Measurements from ENCODE around the gene TMEM247. TPM values are rescaled to one million over a fixed set of nuclear protein-coding genes. Genes with fewer than 3 reads are reported as not detected.

Gene TMEM247
- total RNA-seq, 1 donor from 2014 or later, result not detected

DNA sequence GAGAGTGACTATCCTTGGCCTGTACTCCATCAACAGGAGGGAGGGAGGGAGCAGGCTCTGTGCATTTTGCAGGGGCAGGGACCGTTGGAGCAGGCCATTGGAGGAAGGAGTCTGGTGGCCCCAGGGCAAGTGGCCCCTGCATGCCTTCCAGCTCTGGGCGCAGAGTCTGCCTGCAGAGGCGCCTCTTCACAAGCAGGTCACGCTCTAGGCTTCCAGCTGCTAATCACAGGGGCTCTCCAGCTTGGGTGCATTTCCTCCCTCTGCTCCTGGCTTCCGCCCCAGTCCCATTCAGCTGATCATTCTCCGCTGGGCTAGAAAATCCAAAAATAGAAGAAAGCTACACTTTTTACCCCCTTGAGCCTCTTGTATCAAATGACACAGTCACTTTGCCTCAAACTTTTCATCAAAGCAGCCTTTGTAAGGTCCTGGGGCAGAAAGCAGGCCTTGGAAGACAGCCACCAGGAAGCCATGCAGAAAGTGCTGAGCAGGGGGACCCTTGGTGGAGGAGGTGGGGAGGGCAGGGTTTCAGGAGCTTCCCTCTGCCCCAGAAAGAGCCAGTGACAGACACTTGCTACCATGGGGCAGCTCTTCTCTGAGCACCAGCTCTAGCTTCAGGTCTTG lies 11.3 kb downstream of the TMEM247 start:
- TF ChIP-seq, protein P1, sequence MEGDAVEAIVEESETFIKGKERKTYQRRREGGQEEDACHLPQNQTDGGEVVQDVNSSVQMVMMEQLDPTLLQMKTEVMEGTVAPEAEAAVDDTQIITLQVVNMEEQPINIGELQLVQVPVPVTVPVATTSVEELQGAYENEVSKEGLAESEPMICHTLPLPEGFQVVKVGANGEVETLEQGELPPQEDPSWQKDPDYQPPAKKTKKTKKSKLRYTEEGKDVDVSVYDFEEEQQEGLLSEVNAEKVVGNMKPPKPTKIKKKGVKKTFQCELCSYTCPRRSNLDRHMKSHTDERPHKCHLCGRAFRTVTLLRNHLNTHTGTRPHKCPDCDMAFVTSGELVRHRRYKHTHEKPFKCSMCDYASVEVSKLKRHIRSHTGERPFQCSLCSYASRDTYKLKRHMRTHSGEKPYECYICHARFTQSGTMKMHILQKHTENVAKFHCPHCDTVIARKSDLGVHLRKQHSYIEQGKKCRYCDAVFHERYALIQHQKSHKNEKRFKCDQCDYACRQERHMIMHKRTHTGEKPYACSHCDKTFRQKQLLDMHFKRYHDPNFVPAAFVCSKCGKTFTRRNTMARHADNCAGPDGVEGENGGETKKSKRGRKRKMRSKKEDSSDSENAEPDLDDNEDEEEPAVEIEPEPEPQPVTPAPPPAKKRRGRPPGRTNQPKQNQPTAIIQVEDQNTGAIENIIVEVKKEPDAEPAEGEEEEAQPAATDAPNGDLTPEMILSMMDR (IDR thresholded peaks at IDR 0.05; ENCODE audit: insufficient read depth, low read length, poor library complexity, severe bottlenecking), result no peak
- Histone ChIP-seq H3K36me3 (ENCODE audit: control insufficient read depth, insufficient read depth, low read length) (no peaks in the 10 kb centered on the region), H3K4me3 (ENCODE audit: low read depth, low read length) (no peak overlapping the region), H3K27me3 (ENCODE audit: control insufficient read depth, insufficient read depth, low read length) (no peaks in the 10 kb centered on the region)
- DNase-seq (ENCODE audit: low read depth), result no peak

DNA sequence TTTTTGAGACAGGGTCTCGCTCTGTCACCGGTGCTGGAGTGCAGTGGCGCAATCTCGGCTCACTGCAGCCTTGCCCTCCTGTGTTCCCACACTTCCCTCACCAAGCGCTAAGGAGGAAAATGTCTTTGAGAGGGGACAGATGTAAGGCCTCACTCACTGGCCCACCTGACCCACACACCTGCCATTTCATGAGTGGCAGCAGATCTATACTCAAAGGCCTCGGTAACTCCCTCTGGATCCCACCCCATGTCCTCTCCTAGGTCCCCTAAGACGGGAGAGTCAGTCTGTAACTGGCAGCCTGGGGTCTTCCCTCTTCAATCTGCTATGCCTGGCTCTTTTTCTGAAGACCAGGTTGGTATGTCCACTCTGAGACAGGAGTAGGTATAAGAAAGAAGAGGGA lies 12.9 kb downstream of the TMEM247 start:
- no peak overlapping the region for H3K4me3 ChIP-seq (ENCODE audit: low read depth, low read length)
- no peak for DNase-seq (ENCODE audit: low read depth)
- no peaks in the 10 kb centered on the region for H3K36me3 ChIP-seq (ENCODE audit: control insufficient read depth, insufficient read depth, low read length)
- H3K27me3 ChIP-seq (ENCODE audit: control insufficient read depth, insufficient read depth, low read length), result peaks cover under 1% of the 10 kb centered on the region
- TF ChIP-seq, protein P1 (IDR thresholded peaks at IDR 0.05; ENCODE audit: insufficient read depth, low read length, poor library complexity, severe bottlenecking), result no peak

DNA sequence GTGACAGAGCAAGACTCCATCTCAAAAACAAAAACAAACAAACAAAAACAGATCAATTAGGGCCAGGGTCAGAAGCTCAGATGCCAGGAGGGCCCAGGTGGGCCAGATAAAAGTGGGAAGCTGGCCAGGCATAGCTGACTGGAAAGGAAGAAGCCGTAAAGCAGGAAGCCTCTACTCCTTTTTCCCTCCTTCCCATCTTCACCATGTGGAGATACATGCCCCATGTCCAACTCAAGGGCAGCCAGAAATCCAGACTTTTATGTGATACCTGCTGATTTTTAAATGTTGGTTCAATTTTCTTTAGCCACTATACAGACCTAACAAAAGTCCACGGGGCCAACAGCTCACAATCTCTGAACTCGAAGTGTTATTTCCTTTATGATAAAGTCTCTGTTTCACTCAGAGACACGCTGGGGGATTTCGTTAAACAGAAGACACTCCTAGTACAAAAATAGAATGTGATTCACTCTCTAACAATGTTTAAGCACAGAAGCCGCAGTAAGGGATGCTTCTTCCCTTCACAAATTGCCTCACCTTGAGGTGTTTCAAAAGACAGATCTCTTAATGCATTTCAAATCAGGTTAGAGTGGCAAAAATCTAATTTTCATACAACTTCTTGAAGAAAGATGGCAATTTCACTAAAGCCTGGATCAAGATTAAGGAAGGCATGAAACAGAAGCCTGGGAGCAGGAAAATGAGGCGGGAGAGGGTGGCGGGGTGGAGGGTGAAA lies 14.0 kb downstream of the TMEM247 start:
- DNase-seq (ENCODE audit: low read depth), result no peak
- Histone ChIP-seq H3K36me3 (ENCODE audit: control insufficient read depth, insufficient read depth, low read length) (no peaks in the 10 kb centered on the region), H3K4me3 (ENCODE audit: low read depth, low read length) (no peak overlapping the region), H3K27me3 (ENCODE audit: control insufficient read depth, insufficient read depth, low read length) (peaks cover 5% of the 10 kb centered on the region)
- TF ChIP-seq, protein P1 (IDR thresholded peaks at IDR 0.05; ENCODE audit: insufficient read depth, low read length, poor library complexity, severe bottlenecking), result no peak

DNA sequence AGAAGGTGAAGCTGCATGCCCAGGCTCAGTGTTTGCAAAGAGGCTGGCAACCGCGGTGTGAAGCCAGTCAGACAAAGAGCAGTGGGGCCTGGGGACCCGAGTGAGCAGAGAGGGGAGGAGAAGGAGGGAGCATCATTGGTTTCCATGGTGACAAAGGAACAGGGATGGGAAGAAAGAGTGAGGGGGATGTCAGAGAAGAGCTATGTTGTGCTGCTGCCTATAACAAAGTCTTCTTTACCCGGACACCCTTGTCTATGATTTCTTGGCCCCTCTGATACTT lies 14.5 kb downstream of the TMEM247 start:
- no peak overlapping the region for H3K4me3 ChIP-seq (ENCODE audit: low read depth, low read length)
- H3K36me3 ChIP-seq (ENCODE audit: control insufficient read depth, insufficient read depth, low read length), result no peaks in the 10 kb centered on the region
- no peak for DNase-seq (ENCODE audit: low read depth)
- TF ChIP-seq, protein P1 (IDR thresholded peaks at IDR 0.05; ENCODE audit: insufficient read depth, low read length, poor library complexity, severe bottlenecking), result no peak
- peaks cover 5% of the 10 kb centered on the region for H3K27me3 ChIP-seq (ENCODE audit: control insufficient read depth, insufficient read depth, low read length)

DNA sequence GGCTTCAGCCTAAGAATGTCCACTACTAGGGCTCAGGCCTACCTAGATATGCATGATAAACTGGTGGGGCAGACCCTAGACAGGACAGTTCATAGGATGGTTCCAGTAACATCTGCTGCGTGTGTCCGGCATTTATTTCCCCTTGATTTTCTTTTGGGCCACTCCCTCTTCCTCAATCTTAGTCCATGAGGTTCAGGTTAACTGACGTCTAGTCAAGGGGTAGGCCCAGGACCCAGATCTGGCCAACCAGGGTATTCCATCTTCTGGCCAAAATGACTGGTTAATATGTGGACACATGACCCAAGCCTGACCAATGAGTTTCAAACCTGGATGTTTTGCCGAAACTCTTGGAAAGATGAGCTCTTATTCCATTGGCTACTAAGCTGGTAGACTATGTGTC lies 15.2 kb downstream of the TMEM247 start:
- Histone ChIP-seq H3K4me3 (ENCODE audit: low read depth, low read length) (no peak overlapping the region), H3K27me3 (ENCODE audit: control insufficient read depth, insufficient read depth, low read length) (peaks cover 5% of the 10 kb centered on the region), H3K36me3 (ENCODE audit: control insufficient read depth, insufficient read depth, low read length) (no peaks in the 10 kb centered on the region)
- DNase-seq (ENCODE audit: low read depth), result no peak
- TF ChIP-seq, protein P1 (IDR thresholded peaks at IDR 0.05; ENCODE audit: insufficient read depth, low read length, poor library complexity, severe bottlenecking), result no peak

Data from kidney epithelial cell (primary cell).